Mesenchymal stem cell (in vitro differentiated cells and primary cell): ENCODE data around the gene CPNE4.

ENCODE experiments used
- DNase-seq: peaks from one replicate; pipeline ENCODE4 v3.0.0-alpha.2; 2013
- H2AFZ ChIP-seq: one replicate; pipeline ENCODE4 v1.6.1; 2013; ENCODE audit warnings: low read depth, mild to moderate bottlenecking, control low read depth, inconsistent platforms, low read length, moderate library complexity
- H2AK5ac ChIP-seq: 2 replicates; pipeline ENCODE4 v1.6.1; 2013; ENCODE audit warnings: low read length, moderate library complexity, mild to moderate bottlenecking, inconsistent platforms; ENCODE audit not compliant: severe bottlenecking
- H2BK120ac ChIP-seq: one replicate; pipeline ENCODE4 v1.6.1; 2013; ENCODE audit warnings: low read depth, mild to moderate bottlenecking, inconsistent platforms, low read length, moderate library complexity
- H2BK12ac ChIP-seq, 2 experiments: one replicate each; pipeline ENCODE4 v1.6.1; 2013; ENCODE audit warnings: inconsistent platforms in 2 of 2, low read length in 2 of 2, mild to moderate bottlenecking in 2 of 2, moderate library complexity in 2 of 2, control low read depth in 1 of 2
- H2BK15ac ChIP-seq: one replicate; pipeline ENCODE4 v1.6.1; 2013; ENCODE audit warnings: mild to moderate bottlenecking, low read depth, inconsistent platforms; ENCODE audit not compliant: poor library complexity, severe bottlenecking
- H2BK5ac ChIP-seq: 2 replicates; pipeline ENCODE4 v1.6.1; 2013; ENCODE audit warnings: low read depth, mild to moderate bottlenecking, low read length, control low read depth, inconsistent platforms; ENCODE audit not compliant: poor library complexity, severe bottlenecking
- H3K14ac ChIP-seq, 2 experiments: one replicate each; pipeline ENCODE4 v1.6.1; 2013; ENCODE audit warnings: inconsistent platforms in 2 of 2, low read length in 2 of 2, control low read depth in 1 of 2, mild to moderate bottlenecking in 1 of 2, moderate library complexity in 1 of 2
- H3K18ac ChIP-seq, 2 experiments: one replicate each; pipeline ENCODE4 v1.6.1; 2013; ENCODE audit warnings: inconsistent platforms in 2 of 2, low read length in 2 of 2, control low read depth in 1 of 2, low read depth in 1 of 2, mild to moderate bottlenecking in 1 of 2
- H3K23ac ChIP-seq, 2 experiments: one replicate each; pipeline ENCODE4 v1.6.1; 2013; ENCODE audit warnings: inconsistent platforms in 2 of 2, low read length in 2 of 2, mild to moderate bottlenecking in 2 of 2, moderate library complexity in 2 of 2, control low read depth in 1 of 2
- H3K27ac ChIP-seq: 2 replicates; pipeline ENCODE4 v1.5.1; 2013; ENCODE audit warnings: mild to moderate bottlenecking, moderate library complexity, low read length, control low read depth, inconsistent platforms; ENCODE audit not compliant: poor library complexity, severe bottlenecking
- H3K27me3 ChIP-seq, 2 experiments: 2 replicates each; pipeline versions ENCODE4 v1.6.1 to v1.7.0; 2013; ENCODE audit warnings: low read length in 2 of 2, mild to moderate bottlenecking in 2 of 2, moderate library complexity in 2 of 2, control low read depth in 1 of 2, inconsistent platforms in 1 of 2; ENCODE audit not compliant: control insufficient read depth in 1 of 2, insufficient read depth in 1 of 2
- H3K36me3 ChIP-seq, 2 experiments: 2 replicates each; pipeline versions ENCODE4 v1.6.1 to v1.7.0; 2013; ENCODE audit warnings: low read length in 2 of 2, control low read depth in 1 of 2, inconsistent platforms in 1 of 2, low read depth in 1 of 2, mild to moderate bottlenecking in 1 of 2; ENCODE audit not compliant: insufficient read depth in 2 of 2, control insufficient read depth in 1 of 2
- H3K4ac ChIP-seq, 2 experiments: one replicate each; pipeline ENCODE4 v1.6.1; 2013; ENCODE audit warnings: inconsistent platforms in 2 of 2, low read length in 2 of 2, mild to moderate bottlenecking in 2 of 2, moderate library complexity in 2 of 2, control low read depth in 1 of 2, low read depth in 1 of 2
- H3K4me1 ChIP-seq: 2 replicates; pipeline ENCODE4 v1.6.1; 2013; ENCODE audit warnings: low read depth, low read length, control low read depth; ENCODE audit not compliant: control insufficient read depth, insufficient read depth
- H3K4me2 ChIP-seq: 2 replicates; pipeline ENCODE4 v1.6.1; 2013; ENCODE audit warnings: low read length, mild to moderate bottlenecking, inconsistent platforms; ENCODE audit not compliant: poor library complexity, severe bottlenecking
- H3K4me3 ChIP-seq, 2 experiments: 2 replicates each; pipeline versions ENCODE4 v1.5.1 to v1.7.0; 2013; ENCODE audit warnings: low read length in 2 of 2, mild to moderate bottlenecking in 2 of 2, control low read depth in 1 of 2, low read depth in 1 of 2; ENCODE audit not compliant: insufficient read depth in 1 of 2
- H3K79me1 ChIP-seq: replicated peaks from 2 replicates; pipeline ENCODE4 v1.6.1; 2013; ENCODE audit warnings: mild to moderate bottlenecking, control low read depth, low read length, inconsistent platforms; ENCODE audit not compliant: poor library complexity, severe bottlenecking
- H3K9ac ChIP-seq: 2 replicates; pipeline ENCODE4 v1.7.0; 2013; ENCODE audit warnings: mild to moderate bottlenecking, low read length, moderate library complexity
- H3K9me3 ChIP-seq: 2 replicates; pipeline ENCODE4 v1.7.0; 2013; ENCODE audit warnings: mild to moderate bottlenecking, low read length; ENCODE audit not compliant: control insufficient read depth
- H4K8ac ChIP-seq: one replicate; pipeline ENCODE4 v1.6.1; 2013; ENCODE audit warnings: inconsistent platforms, mild to moderate bottlenecking, low read length, moderate library complexity
- H4K91ac ChIP-seq: one replicate; pipeline ENCODE4 v1.6.1; 2013; ENCODE audit warnings: mild to moderate bottlenecking, low read length, inconsistent platforms
- WGBS: methylation state at CpG from one replicate; pipeline ENCODE4 v1.1.7; 2013; ENCODE audit warnings: mixed read lengths; 5-methylcytosine and 5-hydroxymethylcytosine counted together

Gene CPNE4

DNA sequence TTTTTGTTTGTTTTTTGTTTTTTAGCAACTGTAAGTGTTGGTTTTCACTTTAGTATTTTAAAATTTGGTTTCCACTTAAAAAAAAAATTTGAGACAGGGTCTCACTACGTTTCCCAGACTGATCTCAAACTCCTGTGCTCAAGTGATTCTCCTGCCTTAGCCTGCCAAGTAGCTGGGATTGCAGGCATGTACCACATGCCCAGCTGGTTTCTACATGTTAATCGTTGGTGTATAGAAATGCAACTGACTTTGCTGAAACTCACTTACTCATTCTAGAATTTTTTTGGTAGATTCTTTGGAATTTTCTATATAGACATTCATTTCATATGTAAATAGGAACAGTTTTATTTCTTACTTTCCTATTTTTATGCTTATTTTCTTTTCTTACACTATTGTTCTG, 287.3 kb downstream of the CPNE4 start:
- 40% methylated on average over 1 of the region's 2 CpGs for WGBS
- Histone ChIP-seq H4K8ac (no peak overlapping the region), H3K27ac (no peak overlapping the region)

DNA sequence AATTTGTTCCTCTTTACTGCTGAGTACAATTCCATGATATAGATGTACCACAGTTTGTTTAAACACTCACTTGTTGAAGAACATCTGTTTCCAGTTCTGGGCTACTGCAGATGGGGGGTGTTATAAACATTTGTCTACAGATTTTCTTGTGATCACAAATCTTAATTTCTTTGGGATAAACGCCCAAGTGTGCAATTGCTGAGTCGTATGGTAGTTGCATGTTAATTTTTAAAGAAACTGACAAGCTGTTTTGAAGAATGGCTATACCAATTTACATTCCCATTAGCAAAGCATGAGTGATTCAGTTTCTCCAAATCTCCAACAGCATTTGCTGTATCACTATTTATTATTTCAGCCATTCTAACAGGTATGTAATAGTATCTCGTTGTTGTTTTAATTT, 290.0 kb downstream of the CPNE4 start:
- H3K4ac ChIP-seq: no peak overlapping the region
- no peak overlapping the region for H4K8ac ChIP-seq
- H3K9me3 ChIP-seq: no peaks in the 10 kb centered on the region
- H3K4me2 ChIP-seq: no peak overlapping the region
- DNase-seq: no peak
- no peak overlapping the region for H3K4me3 ChIP-seq
- H3K9ac ChIP-seq: no peak overlapping the region
- no peak overlapping the region for H3K18ac ChIP-seq
- no peaks in the 10 kb centered on the region for H3K79me1 ChIP-seq
- H2BK120ac ChIP-seq: no peak overlapping the region
- no peak overlapping the region for H4K91ac ChIP-seq
- H3K14ac ChIP-seq: no peak overlapping the region
- H3K36me3 ChIP-seq: no peaks in the 10 kb centered on the region
- no peak overlapping the region for H3K27ac ChIP-seq
- H3K27me3 ChIP-seq: no peaks in the 10 kb centered on the region
- no peak overlapping the region for H2BK5ac ChIP-seq
- no peak overlapping the region for H3K23ac ChIP-seq
- no peak overlapping the region for H2AFZ ChIP-seq
- no peak overlapping the region for H2AK5ac ChIP-seq
- WGBS: no CpG with 5 or more reads among the region's 3 CpGs
- H3K4me1 ChIP-seq: no peaks in the 10 kb centered on the region
- no peak overlapping the region for H2BK15ac ChIP-seq
- H2BK12ac ChIP-seq: no peak overlapping the region

More for the DNA sequence above, 287.3 kb downstream of the CPNE4 start:
- Histone ChIP-seq H3K23ac (no peak overlapping the region), H3K9me3 (no peaks in the 10 kb centered on the region), H4K91ac (no peak overlapping the region), H2AK5ac (no peak overlapping the region), H3K36me3 (no peaks in the 10 kb centered on the region), H3K14ac (no peak overlapping the region), H3K18ac (no peak overlapping the region), H2BK5ac (no peak overlapping the region), H3K4ac (no peak overlapping the region), H3K9ac (no peak overlapping the region), H3K27me3 (no peaks in the 10 kb centered on the region), H3K4me2 (no peak overlapping the region), H2BK15ac (no peak overlapping the region), H3K79me1 (no peaks in the 10 kb centered on the region), H2BK12ac (no peak overlapping the region), H2BK120ac (no peak overlapping the region), H2AFZ (no peak overlapping the region), H3K4me1 (no peaks in the 10 kb centered on the region), H3K4me3 (no peak overlapping the region)
- DNase-seq: no peak

DNA sequence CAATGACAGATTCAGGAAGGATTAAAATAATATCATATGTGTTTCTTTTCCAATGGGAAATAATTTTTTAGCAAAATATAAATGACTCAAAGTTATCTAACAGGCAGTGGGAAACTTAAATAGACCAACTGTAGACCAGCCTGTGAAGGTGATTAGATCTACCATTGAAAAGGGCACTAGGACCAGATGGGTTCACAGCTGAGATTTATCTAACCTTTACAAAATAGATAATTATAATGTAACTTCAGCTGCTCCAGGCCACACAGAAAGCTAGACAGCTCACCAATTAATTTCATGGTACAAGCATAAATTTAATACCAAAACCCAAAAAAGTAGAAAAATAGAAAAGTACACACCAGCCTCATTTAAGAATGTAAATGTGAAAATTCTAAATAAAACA, 291.7 kb downstream of the CPNE4 start:
- no peak overlapping the region for H2BK12ac ChIP-seq
- no peak for DNase-seq
- no peaks in the 10 kb centered on the region for H3K27me3 ChIP-seq
- no peak overlapping the region for H3K18ac ChIP-seq
- H4K8ac ChIP-seq: no peak overlapping the region
- H3K36me3 ChIP-seq: no peaks in the 10 kb centered on the region
- H2AFZ ChIP-seq: no peak overlapping the region
- H3K9ac ChIP-seq: no peak overlapping the region
- no peak overlapping the region for H3K4me3 ChIP-seq
- no peak overlapping the region for H3K4ac ChIP-seq
- H3K79me1 ChIP-seq: no peaks in the 10 kb centered on the region
- no peak overlapping the region for H3K4me2 ChIP-seq
- H2AK5ac ChIP-seq: no peak overlapping the region
- H4K91ac ChIP-seq: no peak overlapping the region
- H3K23ac ChIP-seq: no peak overlapping the region
- no peak overlapping the region for H2BK120ac ChIP-seq
- no peak overlapping the region for H3K27ac ChIP-seq
- H3K9me3 ChIP-seq: no peaks in the 10 kb centered on the region
- H2BK5ac ChIP-seq: no peak overlapping the region
- no peaks in the 10 kb centered on the region for H3K4me1 ChIP-seq
- no peak overlapping the region for H3K14ac ChIP-seq
- H2BK15ac ChIP-seq: no peak overlapping the region

DNA sequence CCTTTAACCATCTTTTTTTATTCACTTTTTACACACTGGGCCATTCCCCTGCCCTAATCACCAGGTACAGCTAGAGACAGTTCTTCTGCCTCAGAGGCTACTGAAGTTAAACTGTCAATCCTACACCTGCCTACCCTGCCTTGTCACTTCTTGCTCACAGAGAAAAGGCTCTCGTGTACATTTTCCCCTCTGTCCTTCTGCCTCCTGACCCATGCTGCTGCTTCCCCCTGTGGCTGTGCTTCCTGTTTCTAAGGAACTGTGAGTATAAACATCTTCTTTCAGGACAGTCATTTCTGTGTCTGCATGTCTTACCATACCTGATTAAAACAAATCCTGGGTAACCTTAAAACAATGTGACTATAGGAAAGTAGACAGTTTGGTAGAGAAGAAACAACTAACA, 295.6 kb downstream of the CPNE4 start:
- H2BK12ac ChIP-seq: no peak overlapping the region
- H2BK5ac ChIP-seq: no peak overlapping the region
- H2AK5ac ChIP-seq: no peak overlapping the region
- H4K8ac ChIP-seq: no peak overlapping the region
- H3K4me2 ChIP-seq: no peak overlapping the region
- H3K23ac ChIP-seq: no peak overlapping the region
- H3K9ac ChIP-seq: no peak overlapping the region
- no peak overlapping the region for H3K27ac ChIP-seq
- H3K4me1 ChIP-seq: no peaks in the 10 kb centered on the region
- H3K9me3 ChIP-seq: no peaks in the 10 kb centered on the region
- no peak overlapping the region for H4K91ac ChIP-seq
- no peak overlapping the region for H3K14ac ChIP-seq
- H2BK120ac ChIP-seq: no peak overlapping the region
- no peak for DNase-seq
- WGBS: no CpG with 5 or more reads among the region's 1 CpG
- no peak overlapping the region for H2AFZ ChIP-seq
- no peak overlapping the region for H3K18ac ChIP-seq
- H3K4ac ChIP-seq: no peak overlapping the region
- no peak overlapping the region for H2BK15ac ChIP-seq
- no peak overlapping the region for H3K4me3 ChIP-seq
- no peaks in the 10 kb centered on the region for H3K36me3 ChIP-seq
- H3K27me3 ChIP-seq: no peaks in the 10 kb centered on the region
- H3K79me1 ChIP-seq: no peaks in the 10 kb centered on the region
